GM21723 (cell line): ENCODE results near the gene SF3A1.

Source experiments
- ATAC-seq: cut with Tn5 transposase; IDR thresholded peaks from one replicate; pipeline ENCODE4 v1.9.1; 2021; ENCODE audit warnings: mild to moderate bottlenecking, moderate library complexity; ENCODE audit not compliant: unreplicated experiment

The SF3A1 gene

DNA sequence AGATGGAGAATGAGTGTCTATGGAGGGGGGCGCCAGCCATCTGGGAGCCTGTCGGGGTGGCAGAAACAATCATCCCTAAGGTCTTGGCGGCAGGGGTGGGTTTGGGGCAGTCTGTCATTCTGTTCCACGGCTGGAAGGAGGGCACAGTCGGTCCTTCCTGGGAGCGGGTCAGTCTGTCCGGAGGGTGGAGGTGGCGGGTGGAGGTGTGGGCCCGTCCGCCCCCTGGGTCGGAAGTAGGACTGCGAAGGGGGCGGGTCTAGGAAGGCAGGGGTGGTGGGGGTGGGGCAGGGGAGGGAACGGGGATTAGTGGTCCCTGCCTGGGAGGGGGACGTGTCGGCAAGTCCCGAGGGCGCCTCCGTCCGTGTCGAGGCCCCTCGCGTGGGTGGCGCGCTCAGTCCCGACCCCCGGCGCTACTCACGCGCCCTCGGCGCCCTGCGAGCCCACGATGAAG, 30.4 kb downstream of the SF3A1 start:
- ATAC-seq = peak; percentile 27

DNA sequence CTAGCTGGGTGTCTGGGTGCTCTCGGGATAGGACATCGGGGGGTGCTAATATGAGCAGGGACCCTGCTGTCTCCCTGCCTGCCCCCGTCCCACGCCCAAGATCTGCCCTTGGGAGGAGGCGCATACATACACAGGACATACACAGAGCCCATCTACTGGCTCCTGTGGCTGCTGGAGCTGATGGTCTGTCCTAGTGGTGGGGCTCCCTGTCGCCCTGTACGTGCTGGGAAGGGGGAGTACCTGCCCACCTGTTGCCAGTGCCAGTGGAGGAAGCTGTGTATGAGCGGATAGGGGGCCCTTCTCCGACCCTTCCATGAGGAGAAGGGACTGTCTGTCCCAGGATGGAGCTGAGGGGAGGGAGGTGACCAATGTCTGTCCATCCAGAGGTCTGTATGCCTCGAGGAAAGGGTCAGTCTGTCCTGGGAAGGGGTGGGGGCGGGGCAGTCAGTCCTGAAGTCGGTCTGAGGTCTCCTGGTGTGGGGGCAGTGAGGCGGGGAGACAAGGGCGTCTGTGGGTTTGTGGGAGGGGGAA, 30.9 kb downstream of the SF3A1 start:
- no peak for ATAC-seq

DNA sequence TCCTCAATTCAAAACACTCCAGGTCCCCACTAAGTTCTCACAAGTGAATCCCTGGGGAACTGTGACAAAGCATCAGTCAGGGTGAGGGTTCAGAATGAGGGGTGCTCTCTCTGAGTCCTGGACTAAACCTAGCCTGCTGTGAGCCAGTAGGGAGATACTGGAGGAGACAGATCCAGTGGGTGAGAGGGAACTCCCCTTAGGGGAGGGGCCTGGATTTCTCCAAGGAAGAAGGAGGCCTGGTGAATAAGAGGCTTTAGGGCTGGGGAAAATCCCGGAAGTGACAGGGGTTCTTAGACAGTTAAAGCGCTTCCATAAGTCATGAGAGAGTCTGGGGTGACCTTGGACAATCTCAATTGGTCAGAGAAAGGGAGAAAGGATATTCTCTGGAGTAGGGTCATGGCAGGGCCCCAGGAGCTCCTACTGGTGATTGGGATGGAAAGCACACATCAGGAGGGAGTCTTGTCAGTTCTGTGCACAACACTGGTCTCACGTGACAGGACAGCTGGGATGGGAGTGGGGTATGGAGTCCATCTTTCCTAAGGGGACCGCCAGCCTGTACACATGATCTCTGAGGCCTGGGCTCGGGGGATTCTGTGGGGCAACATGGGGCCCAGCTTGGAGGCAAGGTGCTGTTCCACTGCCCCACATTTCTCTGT, 31.5 kb downstream of the SF3A1 start:
- no peak for ATAC-seq

DNA sequence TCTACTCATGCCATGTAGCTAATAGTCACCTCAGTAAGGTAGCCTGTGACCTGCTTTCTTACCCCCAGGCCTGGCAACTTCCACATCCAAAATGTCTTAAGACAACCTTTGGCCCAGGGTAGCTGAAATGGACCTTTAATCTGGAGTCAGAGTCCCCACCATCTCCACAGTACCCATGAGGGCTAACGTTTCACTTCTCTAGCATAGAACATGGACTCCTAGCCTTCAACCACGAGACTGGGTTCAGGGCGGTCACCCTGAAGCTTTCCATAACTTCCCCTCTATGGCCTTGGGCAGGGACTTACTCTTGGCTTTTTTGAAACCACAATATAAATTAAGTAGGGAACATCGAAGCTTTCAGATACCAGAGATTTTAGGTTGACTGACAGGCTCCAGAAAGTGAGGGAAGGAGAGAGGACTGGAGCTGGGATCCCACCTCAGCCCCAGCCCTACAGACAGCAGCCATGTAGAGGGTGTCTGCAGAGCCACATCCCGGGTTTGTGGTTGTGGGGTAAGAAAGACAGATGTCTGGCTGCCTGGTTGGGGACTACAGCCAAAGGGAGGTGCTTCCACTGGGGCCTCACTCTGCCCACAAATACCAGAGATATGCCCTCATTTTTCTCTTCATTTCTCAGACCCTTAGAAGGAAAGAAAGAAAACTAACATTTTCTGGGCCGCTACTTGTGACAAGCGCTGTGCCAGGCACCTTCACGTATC, 32.5 kb downstream of the SF3A1 start:
- ATAC-seq = no peak

DNA sequence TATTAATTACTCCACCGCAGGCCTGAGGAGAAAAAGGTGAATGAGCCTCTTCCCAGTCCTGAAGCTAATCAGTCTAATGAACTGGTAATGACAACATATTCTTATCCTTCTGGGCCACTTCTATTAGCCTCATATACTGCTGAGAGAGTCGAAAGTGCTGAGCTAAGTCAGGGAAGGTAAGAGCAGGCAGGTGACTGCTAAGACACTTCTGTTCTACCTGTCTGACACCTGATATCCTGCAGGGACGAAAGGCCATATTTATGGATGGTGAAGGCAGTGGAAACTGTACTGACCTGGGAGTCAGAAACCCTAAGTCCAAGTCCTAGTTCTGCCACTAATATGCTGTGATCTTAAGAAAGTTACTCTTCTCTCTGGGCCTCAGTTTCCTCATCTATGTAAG, 33.4 kb downstream of the SF3A1 start:
- ATAC-seq = no peak

DNA sequence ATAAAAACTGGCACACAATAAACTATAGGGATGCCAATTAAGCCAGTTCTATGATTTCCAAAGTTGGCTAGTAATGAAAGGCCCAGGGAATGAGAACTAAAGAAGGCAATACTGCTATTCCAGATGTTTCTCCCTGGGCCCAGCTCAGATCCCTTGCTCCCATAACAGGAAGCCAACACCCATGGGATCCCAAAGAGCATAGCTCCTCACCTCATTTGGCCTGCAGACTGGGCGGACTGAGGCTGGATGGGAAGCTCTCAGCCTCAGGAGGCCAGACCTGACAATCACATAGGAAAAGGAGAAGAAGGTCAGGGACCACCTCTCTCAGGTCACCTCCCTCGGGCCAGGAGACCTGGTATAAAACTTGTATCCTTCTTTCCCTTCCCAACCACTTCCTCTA, 35.2 kb downstream of the SF3A1 start:
- ATAC-seq = no peak

DNA sequence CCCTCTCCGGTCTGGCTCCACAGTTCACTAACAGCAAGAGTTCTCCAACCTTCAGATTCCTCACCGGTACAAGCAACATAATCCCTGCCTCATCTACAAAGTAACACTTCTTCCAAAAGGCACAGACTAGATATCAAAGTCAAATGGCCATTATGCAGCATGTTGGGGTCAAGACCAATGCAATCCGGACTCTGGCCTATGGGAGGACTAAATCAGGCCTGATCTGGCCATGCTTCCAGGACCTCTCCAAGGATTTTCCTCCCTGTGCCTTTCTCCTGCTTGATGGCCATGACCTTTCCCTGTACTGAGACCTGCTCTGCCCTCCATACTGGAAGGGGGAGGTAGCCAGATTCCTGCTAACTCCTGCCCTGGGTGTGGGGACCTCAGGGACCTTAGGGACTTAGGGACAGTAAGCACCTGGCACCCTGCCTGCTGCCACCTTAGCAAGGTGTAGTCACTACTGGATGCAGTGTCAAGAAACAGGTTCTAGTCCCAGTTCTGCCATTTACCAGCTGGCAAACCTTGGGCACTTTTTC, 36.6 kb downstream of the SF3A1 start:
- ATAC-seq = no peak

DNA sequence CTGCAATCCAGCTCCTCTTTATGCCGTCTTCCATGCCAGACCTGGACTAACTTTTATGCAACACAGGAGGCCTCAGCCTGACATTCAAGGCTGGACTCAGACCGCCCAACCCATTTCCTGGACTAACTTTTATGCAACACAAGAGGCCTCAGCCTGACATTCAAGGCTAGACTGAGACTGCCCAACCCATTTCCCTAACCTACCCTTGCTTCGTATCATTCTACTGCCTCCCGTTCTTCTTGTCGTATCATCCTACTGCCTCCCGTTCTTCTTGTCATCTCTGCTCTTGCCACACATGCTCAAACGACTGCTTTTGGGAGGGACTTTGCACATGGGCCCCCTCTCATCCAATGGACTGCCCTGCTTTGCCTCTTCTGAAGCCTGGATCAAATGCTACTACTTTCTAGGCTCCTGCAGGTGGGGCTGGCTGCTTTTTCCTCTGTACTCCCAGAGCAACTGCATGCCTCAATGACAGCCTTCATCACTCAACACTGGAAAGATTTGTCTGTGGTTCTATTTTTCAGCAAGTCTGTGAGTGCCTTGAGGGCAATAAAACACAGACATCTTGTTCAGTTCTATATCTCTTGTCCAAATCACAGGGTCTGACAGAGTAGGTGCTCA, 37.8 kb downstream of the SF3A1 start:
- ATAC-seq = no peak

DNA sequence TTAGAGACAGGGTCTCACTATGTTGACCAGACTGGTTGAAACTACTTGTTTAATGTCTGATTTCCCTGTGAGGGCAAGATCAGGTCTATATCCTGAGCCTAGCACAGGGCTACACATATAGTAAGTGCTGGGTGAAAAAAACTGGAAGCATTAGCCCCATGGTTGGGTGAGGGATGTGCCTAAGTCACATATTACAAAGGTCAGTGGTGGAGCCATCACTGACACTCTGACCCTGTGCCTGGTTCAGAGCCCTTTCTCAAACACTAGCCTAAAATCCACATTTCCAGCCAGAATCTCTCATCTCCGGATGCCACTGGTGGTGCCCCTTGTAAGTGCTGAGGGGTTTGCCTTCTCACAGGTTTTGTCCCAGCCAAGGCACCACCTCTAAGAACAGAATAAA, 38.9 kb downstream of the SF3A1 start:
- no peak for ATAC-seq

DNA sequence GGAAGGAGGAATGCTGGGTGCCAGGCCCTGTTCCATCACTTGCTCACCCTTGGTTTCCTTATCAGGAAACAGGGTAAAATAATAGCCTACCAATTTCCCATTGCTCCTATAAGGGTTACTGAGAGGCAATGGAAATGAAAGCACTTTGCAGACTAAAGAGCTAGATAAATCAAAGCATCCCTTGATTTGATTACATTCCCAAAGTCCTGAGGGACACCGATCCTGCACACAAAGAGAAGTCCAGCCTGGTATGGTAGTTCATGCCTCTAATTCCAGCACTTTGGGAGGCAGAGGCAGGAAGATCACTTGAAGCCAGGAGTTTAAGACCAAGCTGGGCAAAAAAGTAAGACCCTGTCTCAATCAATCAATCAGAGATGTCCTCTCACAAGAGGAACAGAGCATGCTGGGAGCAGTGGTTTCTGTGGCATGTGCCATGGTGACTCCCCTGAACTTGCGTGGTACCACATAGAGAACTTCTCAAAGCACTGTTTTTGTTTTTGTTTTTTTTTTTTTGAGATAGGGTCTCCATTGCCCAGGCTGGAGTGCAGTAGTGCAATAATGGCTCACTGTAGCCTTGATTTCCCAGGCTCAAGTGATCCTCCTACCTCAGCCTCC, 40.6 kb downstream of the SF3A1 start:
- no peak for ATAC-seq

DNA sequence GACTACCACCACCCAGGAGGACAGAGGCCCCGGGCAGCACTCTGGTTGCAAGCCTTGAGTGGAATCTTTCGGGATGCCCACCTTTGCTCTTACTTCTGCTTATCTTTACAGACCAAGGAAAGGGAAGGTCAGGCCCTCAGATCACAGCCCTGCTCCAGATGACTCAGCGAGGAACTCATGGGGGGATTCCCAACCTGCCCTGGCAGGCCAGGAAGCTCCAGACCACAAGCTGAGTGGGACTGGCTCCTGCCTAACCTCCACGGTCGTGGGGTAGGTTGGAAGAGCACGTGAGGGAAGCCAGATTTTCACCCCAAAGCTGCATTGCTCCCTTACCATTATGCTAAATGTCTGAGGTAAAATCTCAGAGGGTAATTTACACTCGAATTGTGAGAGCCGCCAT, 41.8 kb downstream of the SF3A1 start:
- ATAC-seq = peak; percentile 43

DNA sequence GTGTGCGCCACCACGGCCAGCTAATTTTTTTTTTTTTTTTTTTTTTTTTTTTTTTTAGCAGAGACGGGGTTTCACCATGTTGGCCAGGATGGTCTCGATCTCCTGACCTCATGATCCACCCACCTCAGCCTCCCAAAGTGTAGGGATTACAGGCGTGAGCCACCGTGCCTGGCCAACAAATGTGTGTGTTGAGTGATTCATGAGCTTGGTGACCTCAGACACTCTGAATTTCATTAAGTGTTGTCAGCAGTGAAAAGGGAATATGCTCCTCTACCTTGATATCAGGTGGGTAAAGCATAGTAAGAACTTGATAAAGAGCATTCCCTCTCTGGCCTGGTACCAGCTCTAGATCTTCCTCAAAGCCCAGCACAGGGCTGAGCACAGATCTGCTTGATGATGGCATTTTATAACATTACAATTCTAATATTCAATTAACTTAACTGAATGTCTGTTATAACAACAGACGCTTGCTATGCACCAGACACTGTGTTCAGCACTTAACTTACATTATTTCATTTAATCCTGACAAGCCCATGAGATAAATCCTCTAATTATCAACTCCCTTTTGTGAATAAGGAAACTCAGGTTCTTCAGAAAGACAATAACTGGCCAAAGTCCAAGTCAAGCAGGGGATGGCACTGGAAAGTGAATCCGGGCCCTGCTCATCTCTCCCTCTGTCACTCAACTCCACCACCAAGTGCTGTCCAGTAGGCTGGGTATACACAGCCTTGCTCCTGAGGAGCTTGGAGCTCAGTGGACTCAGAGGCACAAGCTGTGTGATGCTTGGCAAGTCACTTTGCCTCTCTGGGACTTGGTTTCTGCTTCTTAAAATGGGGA, 42.9 kb downstream of the SF3A1 start:
- no peak for ATAC-seq

DNA sequence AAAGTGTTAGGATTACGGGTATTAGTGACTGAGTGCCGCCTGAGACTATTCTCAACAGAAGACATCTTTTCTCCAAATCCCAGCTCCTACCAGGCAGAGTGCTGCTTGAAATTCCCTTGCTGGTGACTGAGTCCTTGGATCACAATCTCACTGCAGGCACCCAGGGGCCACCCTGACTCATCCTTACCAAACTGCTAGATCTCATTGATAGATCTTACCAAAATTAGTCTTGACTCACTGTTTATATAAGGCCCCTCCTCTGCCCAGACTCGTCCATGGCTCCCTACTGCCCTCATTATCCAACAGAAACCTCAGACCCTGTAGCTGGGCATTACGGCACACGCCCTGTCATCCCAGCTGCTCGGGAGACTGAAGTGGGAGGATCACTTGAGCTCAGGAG, 44.6 kb downstream of the SF3A1 start:
- no peak for ATAC-seq

DNA sequence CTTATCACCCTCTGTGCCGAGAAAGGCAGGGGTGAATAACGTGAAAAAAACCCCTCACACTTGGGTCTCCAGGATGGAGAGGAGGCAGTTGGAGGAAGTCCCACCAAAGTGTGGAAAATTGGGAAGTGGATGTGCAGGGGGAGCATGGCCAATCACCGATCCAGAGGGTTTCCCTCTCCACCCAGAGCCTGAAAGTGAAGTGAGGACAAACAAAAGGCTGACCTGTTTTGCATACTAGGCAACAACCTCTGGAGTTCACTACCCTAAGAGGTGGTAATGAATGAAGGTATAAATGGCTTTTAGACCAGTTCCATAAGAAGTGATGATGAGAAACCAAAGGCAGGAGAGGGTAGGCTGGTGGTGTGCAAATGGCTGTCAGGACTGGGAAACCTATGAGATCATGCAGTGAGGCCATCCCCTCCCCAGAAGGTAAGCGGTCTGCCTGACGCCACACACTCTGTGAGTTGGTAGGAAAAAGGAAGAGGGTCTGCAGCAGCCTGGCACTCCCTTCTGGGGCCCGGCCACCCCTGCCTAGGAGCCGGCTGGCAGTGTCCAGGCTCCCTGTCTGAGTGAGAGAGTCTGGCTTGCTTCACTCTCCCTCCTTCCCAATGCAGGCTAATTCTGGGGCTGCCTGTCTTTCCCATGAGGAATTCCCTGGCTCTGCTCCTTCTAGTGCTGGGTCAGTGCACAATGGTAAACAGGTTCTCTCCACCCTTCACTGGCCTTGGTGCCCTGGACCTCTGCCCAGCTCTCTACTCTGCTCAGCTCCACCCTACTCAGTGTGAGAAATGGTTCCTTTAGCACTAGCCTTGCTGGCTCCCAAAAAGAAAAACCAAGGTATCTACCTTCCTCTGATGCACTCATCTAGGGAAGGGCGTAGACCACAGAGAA, 45.6 kb downstream of the SF3A1 start:
- ATAC-seq = no peak

DNA sequence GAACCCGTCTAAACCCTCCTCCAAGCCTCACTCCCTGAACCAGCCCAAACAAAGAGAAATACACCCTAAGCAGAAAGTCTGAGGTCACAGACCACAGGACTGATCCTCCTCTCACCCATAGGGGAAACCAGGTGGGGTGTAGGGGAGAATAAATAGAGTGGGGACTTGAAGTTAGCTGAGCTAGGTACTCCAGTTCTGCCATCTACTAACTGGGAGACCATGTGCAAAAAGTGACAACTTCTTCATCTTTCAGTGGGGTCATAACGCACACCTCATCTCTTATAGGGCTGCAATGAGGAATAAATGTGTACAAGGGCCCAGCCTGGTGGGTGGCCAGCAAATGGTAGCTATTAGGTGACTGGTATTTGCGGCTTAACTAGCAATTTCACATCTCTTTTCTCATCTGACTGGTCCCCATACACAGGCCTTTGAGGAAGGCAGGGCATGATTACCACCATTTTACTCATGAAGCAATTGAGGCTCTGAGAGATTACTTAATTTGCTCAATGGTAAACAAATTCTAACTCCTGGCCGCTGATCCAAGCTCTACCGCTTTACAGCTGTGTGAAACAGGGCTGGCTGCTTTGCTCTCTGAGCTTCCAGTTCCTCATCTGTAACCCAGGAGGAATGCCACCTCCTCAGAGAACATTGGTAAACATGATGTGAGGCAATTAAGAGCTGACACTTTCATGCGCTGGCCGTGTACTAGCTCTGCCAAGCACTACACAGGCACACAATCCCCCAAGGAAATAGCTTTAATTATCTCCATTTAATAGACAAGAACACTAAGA, 46.5 kb downstream of the SF3A1 start:
- ATAC-seq = peak; percentile 36

DNA sequence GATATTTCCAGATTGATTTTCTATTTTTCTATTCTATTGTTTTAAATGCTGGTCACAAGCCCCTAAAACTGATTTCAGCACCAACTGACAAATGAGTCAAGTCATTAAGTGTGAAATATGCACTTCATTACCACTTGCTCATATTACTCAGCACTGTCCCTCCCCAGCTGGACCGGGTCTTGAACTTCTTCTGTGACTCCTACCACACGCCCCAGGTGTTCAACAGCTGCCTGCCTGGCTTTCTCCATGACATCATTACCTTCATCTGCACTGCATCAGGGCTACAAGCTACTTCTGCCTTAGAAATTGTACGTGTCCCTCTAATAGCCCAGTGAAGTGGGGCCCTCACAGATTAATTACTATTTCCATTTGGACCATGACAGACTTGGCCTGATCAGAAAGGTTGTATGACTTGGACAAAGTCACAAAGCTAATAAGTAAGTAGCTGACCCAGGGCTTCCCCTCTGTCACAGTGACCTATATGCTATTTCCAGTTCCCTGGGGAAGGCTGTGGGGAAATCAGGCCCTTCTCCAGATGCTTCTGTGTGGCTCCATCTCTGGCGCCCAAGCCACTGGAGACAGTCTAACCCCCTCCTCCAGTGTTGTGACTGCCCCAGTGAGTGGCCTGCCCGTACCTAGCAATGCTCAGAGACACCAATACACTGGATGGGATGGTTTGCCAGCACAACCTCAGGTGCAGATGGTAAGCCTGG, 48.0 kb downstream of the SF3A1 start:
- ATAC-seq = no peak

DNA sequence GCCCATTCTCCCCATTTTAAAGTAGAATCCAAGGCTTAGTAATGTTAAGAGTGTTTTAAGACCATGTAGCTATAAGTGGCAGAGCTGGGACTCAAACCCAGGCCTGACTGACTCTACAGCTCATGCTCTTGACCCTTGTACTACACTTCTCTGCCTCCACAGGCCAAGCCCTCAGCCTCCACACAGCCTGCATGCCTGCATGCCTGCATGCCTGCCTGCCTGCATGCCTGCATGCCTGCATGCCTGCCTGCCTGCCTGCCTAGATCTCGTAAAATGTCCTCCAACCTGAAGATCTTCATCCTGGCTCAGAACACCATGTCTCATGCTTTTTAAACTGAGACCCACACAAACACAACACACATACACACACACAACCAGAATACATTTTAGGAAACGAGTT, 48.6 kb downstream of the SF3A1 start:
- ATAC-seq = no peak

DNA sequence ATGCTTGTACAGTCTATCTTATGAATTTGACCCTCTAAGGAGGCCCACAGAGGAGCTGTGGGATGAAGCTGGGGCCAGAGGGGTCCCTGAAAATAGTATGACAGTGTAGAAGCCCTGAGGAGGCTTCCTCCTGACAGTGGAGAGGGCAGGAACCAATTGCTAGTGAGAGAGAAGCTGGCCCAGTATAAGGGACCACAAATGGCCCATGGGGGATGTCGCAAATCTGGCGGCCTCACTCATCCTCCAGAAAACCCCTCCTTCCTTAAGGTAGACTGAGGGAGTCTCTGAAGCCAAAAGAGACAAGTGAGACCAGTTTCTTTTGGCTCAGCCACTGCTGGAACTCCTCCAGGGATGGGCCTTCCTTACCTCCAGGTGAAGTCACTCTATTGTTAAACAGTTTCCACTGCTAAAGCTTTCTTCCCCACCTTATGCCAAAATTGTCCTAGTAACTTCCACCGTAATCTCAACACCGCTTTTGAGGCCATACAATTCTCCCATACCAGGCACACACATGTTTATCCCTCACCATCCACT, 49.6 kb downstream of the SF3A1 start:
- ATAC-seq = no peak
